HEK293 (cell line): ENCODE measurements around the gene TBC1D9B.

Experiments used
- CTCF ChIA-PET: fragments of 350-600 bp; formaldehyde crosslinking; extraction: SDS; loops from one replicate; lab custom pipeline; 2021; ENCODE audit warnings: antibody characterized with exemption; lab: Yijun Ruan, JAX
- POLR2A ChIA-PET: fragments of 300-600 bp; formaldehyde crosslinking; extraction: SDS; loops from one replicate; lab custom pipeline; 2020; ENCODE audit warnings: antibody characterized with exemption, inconsistent platforms; lab: Yijun Ruan, JAX
- H3K27ac ChIP-seq: fragments of 200-500 bp; sonication (Bioruptor generic); 2 replicates; pipeline ENCODE4 v1.5.1; 2014; ENCODE audit warnings: low read depth, low read length, control low read depth, inconsistent platforms; ENCODE audit errors: extremely low read depth
- H3K36me3 ChIP-seq, 2 experiments: fragments of 200-500 bp in 1 of 2; sonication (Bioruptor generic) in 1 of 2; 1 replicate in 1 of 2; 2 replicates in 1 of 2; pipeline ENCODE4 v1.5.1; 2014 to 2017; ENCODE audit warnings: inconsistent platforms in 2 of 2, low read length in 2 of 2; ENCODE audit not compliant: control insufficient read depth in 2 of 2, insufficient read depth in 1 of 2
- H3K4me1 ChIP-seq: fragments of 200-500 bp; sonication (Bioruptor generic); 2 replicates; pipeline ENCODE4 v1.5.1; 2014; ENCODE audit warnings: mild to moderate bottlenecking, low read length, inconsistent platforms; ENCODE audit not compliant: control insufficient read depth, insufficient read depth
- H3K4me3 ChIP-seq: 2 replicates; pipeline ENCODE4 v1.5.1; 2011; ENCODE audit warnings: low read depth, mild to moderate bottlenecking, control low read depth, low read length, moderate library complexity
- H3K9me3 ChIP-seq: fragments of 200-500 bp; sonication (Bioruptor generic); 2 replicates; pipeline ENCODE4 v1.5.1; 2014; ENCODE audit warnings: low read depth, low read length, inconsistent platforms; ENCODE audit not compliant: control insufficient read depth, insufficient read depth
- MYNN ChIP-seq: fragments of 450-650 bp; formaldehyde crosslinking; IDR thresholded peaks from 2 replicates; pipeline ENCODE4 v1.5.1; 2016; ENCODE audit warnings: missing biosample characterization, missing genetic modification characterization, borderline replicate concordance
- RBAK ChIP-seq: fragments of 450-650 bp; formaldehyde crosslinking; IDR thresholded peaks from 2 replicates; pipeline ENCODE4 v1.5.1; 2016; ENCODE audit warnings: missing biosample characterization, missing genetic modification characterization
- SCRT1 ChIP-seq: fragments of 450-650 bp; formaldehyde crosslinking; IDR thresholded peaks from 2 replicates; pipeline ENCODE4 v1.5.1; 2016; ENCODE audit warnings: missing biosample characterization, missing genetic modification characterization, borderline replicate concordance
- ZIC2 ChIP-seq: fragments of 450-650 bp; formaldehyde crosslinking; IDR thresholded peaks from 2 replicates; pipeline ENCODE4 v1.5.1; 2016; ENCODE audit warnings: missing biosample characterization, missing genetic modification characterization
- ZNF155 ChIP-seq: fragments of 450-650 bp; formaldehyde crosslinking; IDR thresholded peaks from 2 replicates; pipeline ENCODE4 v1.5.1; 2016; ENCODE audit warnings: missing biosample characterization, missing genetic modification characterization
- ZNF221 ChIP-seq: fragments of 450-650 bp; formaldehyde crosslinking; IDR thresholded peaks from 2 replicates; pipeline ENCODE4 v1.5.1; 2017; ENCODE audit warnings: missing biosample characterization, missing genetic modification characterization, borderline replicate concordance
- ZNF223 ChIP-seq: fragments of 450-650 bp; formaldehyde crosslinking; IDR thresholded peaks from 2 replicates; pipeline ENCODE4 v1.5.1; 2016; ENCODE audit warnings: missing biosample characterization, missing genetic modification characterization
- ZNF23 ChIP-seq: fragments of 450-650 bp; formaldehyde crosslinking; IDR thresholded peaks from 2 replicates; pipeline ENCODE4 v1.5.1; 2016; ENCODE audit warnings: missing biosample characterization, missing genetic modification characterization, borderline replicate concordance
- ZNF335 ChIP-seq: fragments of 450-650 bp; formaldehyde crosslinking; conservative IDR thresholded peaks from 2 replicates; pipeline ENCODE4 v1.5.1; 2016; ENCODE audit warnings: missing biosample characterization, missing genetic modification characterization
- ZNF366 ChIP-seq: fragments of 450-650 bp; formaldehyde crosslinking; conservative IDR thresholded peaks from 2 replicates; pipeline ENCODE4 v1.5.1; 2016; ENCODE audit warnings: missing biosample characterization, missing genetic modification characterization
- ZNF404 ChIP-seq: fragments of 450-650 bp; formaldehyde crosslinking; IDR thresholded peaks from 2 replicates; pipeline ENCODE4 v1.5.1; 2017; ENCODE audit warnings: missing biosample characterization, missing genetic modification characterization
- ZNF558 ChIP-seq: fragments of 450-650 bp; formaldehyde crosslinking; IDR thresholded peaks from 2 replicates; pipeline ENCODE4 v1.5.1; 2016; ENCODE audit warnings: missing biosample characterization, missing genetic modification characterization
- ZNF785 ChIP-seq: fragments of 450-650 bp; formaldehyde crosslinking; IDR thresholded peaks from 2 replicates; pipeline ENCODE4 v1.5.1; 2016; ENCODE audit warnings: missing biosample characterization, missing genetic modification characterization
- TF ChIP-seq, protein P1 (sequence below): fragments of 450-650 bp; formaldehyde crosslinking; IDR thresholded peaks from 2 replicates; pipeline ENCODE4 v1.5.1; 2017; ENCODE audit warnings: missing biosample characterization, missing genetic modification characterization
- TF ChIP-seq, protein P2 (sequence below): sonication (generic); formaldehyde crosslinking; IDR thresholded peaks from 2 replicates; pipeline ENCODE4 v1.8.1; 2022; ENCODE audit warnings: mild to moderate bottlenecking, moderate library complexity, missing genetic modification reagents
- TF ChIP-seq, protein P3 (sequence below): fragments of 450-650 bp; formaldehyde crosslinking; IDR thresholded peaks from 2 replicates; pipeline ENCODE4 v1.5.1; 2016; ENCODE audit warnings: missing biosample characterization, missing genetic modification characterization
- TF ChIP-seq, protein P4 (sequence below): fragments of 450-650 bp; formaldehyde crosslinking; IDR thresholded peaks from 2 replicates; pipeline ENCODE4 v1.5.1; 2017; ENCODE audit warnings: missing biosample characterization, missing genetic modification characterization

The TBC1D9B gene

DNA sequence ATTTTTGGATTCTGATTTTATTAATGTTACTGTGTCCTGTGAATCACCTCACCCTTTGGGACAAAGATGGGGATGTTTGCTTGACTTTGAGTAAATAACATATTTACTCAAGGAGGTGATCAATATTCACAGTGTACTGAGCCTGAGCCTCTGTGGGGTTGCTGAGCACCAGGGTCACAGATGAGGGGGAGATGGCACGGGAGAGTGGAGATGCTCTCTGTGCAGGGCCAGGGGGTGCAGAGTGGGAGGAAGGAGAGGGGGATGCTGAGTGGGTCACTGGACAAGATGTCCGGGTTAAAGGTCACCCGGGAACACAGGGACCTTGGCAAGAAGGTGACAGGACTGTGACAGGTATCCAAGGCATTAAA, 83.0 kb downstream of the TBC1D9B start (continued):
- TF ChIP-seq ZNF155 (tag by site-specific recombination) (no peak), ZNF404 (no peak), ZIC2 (tag by site-specific recombination) (no peak), SCRT1 (tag by site-specific recombination) (no peak), ZNF221 (tag by site-specific recombination) (no peak), ZNF366 (tag by site-specific recombination) (no peak), ZNF785 (no peak)
- TF ChIP-seq, protein P1, sequence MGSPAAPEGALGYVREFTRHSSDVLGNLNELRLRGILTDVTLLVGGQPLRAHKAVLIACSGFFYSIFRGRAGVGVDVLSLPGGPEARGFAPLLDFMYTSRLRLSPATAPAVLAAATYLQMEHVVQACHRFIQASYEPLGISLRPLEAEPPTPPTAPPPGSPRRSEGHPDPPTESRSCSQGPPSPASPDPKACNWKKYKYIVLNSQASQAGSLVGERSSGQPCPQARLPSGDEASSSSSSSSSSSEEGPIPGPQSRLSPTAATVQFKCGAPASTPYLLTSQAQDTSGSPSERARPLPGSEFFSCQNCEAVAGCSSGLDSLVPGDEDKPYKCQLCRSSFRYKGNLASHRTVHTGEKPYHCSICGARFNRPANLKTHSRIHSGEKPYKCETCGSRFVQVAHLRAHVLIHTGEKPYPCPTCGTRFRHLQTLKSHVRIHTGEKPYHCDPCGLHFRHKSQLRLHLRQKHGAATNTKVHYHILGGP (tag by site-specific recombination), result no peak
- TF ChIP-seq, protein P2, sequence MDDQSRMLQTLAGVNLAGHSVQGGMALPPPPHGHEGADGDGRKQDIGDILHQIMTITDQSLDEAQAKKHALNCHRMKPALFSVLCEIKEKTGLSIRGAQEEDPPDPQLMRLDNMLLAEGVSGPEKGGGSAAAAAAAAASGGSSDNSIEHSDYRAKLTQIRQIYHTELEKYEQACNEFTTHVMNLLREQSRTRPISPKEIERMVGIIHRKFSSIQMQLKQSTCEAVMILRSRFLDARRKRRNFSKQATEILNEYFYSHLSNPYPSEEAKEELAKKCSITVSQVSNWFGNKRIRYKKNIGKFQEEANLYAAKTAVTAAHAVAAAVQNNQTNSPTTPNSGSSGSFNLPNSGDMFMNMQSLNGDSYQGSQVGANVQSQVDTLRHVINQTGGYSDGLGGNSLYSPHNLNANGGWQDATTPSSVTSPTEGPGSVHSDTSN (CRISPR knock-in tag), result no peak
- TF ChIP-seq, protein P3, sequence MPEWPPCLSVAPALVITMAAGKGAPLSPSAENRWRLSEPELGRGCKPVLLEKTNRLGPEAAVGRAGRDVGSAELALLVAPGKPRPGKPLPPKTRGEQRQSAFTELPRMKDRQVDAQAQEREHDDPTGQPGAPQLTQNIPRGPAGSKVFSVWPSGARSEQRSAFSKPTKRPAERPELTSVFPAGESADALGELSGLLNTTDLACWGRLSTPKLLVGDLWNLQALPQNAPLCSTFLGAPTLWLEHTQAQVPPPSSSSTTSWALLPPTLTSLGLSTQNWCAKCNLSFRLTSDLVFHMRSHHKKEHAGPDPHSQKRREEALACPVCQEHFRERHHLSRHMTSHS (tag by site-specific recombination), result no peak
- TF ChIP-seq, protein P4, sequence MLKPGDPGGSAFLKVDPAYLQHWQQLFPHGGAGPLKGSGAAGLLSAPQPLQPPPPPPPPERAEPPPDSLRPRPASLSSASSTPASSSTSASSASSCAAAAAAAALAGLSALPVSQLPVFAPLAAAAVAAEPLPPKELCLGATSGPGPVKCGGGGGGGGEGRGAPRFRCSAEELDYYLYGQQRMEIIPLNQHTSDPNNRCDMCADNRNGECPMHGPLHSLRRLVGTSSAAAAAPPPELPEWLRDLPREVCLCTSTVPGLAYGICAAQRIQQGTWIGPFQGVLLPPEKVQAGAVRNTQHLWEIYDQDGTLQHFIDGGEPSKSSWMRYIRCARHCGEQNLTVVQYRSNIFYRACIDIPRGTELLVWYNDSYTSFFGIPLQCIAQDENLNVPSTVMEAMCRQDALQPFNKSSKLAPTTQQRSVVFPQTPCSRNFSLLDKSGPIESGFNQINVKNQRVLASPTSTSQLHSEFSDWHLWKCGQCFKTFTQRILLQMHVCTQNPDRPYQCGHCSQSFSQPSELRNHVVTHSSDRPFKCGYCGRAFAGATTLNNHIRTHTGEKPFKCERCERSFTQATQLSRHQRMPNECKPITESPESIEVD (tag by site-specific recombination), result no peak

DNA sequence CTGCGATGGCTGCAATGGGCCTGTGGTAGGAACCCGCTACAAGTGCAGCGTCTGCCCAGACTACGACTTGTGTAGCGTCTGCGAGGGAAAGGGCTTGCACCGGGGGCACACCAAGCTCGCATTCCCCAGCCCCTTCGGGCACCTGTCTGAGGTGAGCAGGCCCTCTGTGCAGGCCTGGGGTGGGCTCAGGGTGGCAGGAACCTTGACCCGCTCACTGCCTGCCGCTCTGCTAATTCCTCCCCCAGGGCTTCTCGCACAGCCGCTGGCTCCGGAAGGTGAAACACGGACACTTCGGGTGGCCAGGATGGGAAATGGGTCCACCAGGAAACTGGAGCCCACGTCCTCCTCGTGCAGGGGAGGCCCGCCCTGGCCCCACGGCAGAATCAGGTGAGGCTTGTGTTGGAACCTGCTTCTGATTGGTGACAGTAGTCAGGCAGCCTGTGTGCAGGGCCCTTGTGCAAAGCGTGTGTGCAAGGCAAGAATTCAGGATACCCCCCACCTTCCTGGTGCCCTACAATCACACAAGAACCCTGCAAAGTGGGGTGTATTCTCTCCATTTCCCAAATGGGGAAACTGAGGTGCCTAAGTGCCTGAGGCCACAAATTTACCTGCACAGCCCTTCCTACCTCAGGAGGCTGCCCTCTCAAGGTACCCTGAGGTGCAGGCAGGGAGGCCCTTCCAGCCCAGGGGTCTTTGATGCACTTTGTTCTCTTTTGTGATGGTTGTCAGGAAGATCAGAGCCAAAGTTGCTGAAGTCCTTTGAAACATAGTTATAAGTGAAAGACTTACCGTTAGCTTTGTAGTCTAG, 83.6 kb downstream of the TBC1D9B start:
- CTCF ChIA-PET, result no interaction called here
- H3K4me1 ChIP-seq, result peaks cover 17% of the 10 kb centered on the region
- TF ChIP-seq RBAK (no peak), ZNF558 (no peak), ZNF335 (tag by site-specific recombination) (no peak)
- TF ChIP-seq, all 188 proteins: peak for 0
- Histone ChIP-seq H3K36me3 (peaks cover 27 to 69% of the 10 kb centered on the region in 2 experiments), H3K9me3 (no peaks in the 10 kb centered on the region), H3K4me3 (no peak overlapping the region), H3K27ac (no peak overlapping the region)
- POLR2A ChIA-PET, result no interaction called here

DNA sequence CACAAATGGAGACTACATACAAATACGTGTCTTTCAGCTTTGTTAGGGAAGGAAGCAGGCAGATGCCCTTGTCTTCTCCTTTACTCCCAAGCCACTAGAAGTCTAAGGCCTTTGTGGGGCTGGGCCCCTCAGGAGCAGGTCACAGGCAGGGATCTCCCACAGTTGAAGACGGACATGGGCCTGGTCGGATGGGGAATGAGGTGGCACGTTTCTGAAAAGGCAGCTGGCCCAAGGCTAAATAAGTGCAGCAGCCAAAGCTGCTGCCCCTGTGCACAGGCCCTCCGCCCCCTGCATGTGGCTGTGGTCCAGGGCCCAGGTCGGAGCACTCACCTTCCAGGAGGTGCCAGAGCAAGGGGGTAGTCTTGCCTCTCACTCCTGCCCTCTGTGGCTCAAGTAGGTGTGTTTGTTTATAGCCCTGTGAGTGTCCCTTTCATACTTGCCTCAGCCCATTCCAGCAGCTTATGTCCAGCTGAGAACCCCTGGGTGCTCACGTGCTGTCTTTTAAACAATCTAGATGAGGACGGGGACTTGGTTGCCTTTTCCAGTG, 85.2 kb downstream of the TBC1D9B start:
- H3K36me3 ChIP-seq, result peaks cover 16 to 53% of the 10 kb centered on the region in 2 experiments
- TF ChIP-seq ZIC2 (tag by site-specific recombination) (peak; percentile 61), ZNF223 (tag by site-specific recombination) (no peak), MYNN (tag by site-specific recombination) (no peak), ZNF23 (tag by site-specific recombination) (no peak)
- TF ChIP-seq, all 188 proteins: peak for 1
- POLR2A ChIA-PET, result interaction anchor here (0.6 to 1.6 kb wide), 9 partner anchors 8 to 199 kb away, joined by 3 to 13 read pairs (median 4); partner anchors contain the start of gene HNRNPH1
- Histone ChIP-seq H3K27ac (no peak overlapping the region; the same call in 1 of the 2 replicates), H3K4me3 (no peak overlapping the region), H3K4me1 (peaks cover 19% of the 10 kb centered on the region), H3K9me3 (no peaks in the 10 kb centered on the region)
- CTCF ChIA-PET, result interaction anchor here (0.6 to 0.7 kb wide), 2 partner anchors 120 to 132 kb away, joined by 3 to 5 read pairs; no protein-coding TSS in a partner anchor
